SW 1271 (cell line): ENCODE measurements around the gene CCNYL1.
A peak's percentile ranks its signal among the peaks of the same experiment; 100 is the strongest.
"Not testable (repeated sequence)": the region's sequence is repeated elsewhere in the genome, so short reads cannot be mapped to it uniquely, and the experiment has no call there.

Experiments used
- DNase-seq, 2 experiments: peaks; one replicate each; lab custom pipeline; 2025; lab: John Stamatoyannopoulos, UW

CCNYL1 gene

GRCh38 chr2:207697411-207697810 is 14.0 kb upstream of the CCNYL1 start:
- no peak for DNase-seq

GRCh38 chr2:207698301-207698700 is 13.1 kb upstream of the CCNYL1 start:
- DNase-seq: no peak

GRCh38 chr2:207704078-207704477 is 7.4 kb upstream of the CCNYL1 start:
- no peak for DNase-seq

- DNase-seq: no peak
Observed at GRCh38 chr2:207704671-207705070, 6.8 kb upstream of the CCNYL1 start.

- DNase-seq: no peak
Observed at GRCh38 chr2:207706936-207707860, 4.2 kb upstream of the CCNYL1 start.

- peak in 1 of 2 experiments; percentile 27 for DNase-seq
Observed at GRCh38 chr2:207711750-207712530, 500 bp downstream of the CCNYL1 start.

- no peak for DNase-seq
Observed at GRCh38 chr2:207716056-207716455, 4.6 kb downstream of the CCNYL1 start.

- no peak for DNase-seq
Observed at GRCh38 chr2:207718521-207718920, 7.1 kb downstream of the CCNYL1 start.

GRCh38 chr2:207719008-207719407 is 7.6 kb downstream of the CCNYL1 start:
- DNase-seq: no peak

- not testable (repeated sequence) for DNase-seq
Observed at GRCh38 chr2:207719655-207720054, 8.2 kb downstream of the CCNYL1 start.

- no peak for DNase-seq
Observed at GRCh38 chr2:207720517-207721187, 9.2 kb downstream of the CCNYL1 start.

- no peak for DNase-seq
Observed at GRCh38 chr2:207722773-207723424, 11.5 kb downstream of the CCNYL1 start.

- DNase-seq: not testable (repeated sequence)
Observed at GRCh38 chr2:207723425-207723787, 12.0 kb downstream of the CCNYL1 start.

- no peak for DNase-seq
Observed at GRCh38 chr2:207724113-207724512, 12.7 kb downstream of the CCNYL1 start.

- DNase-seq: no peak
Observed at GRCh38 chr2:207725873-207726578, 14.6 kb downstream of the CCNYL1 start.

GRCh38 chr2:207727261-207727660 is 15.8 kb downstream of the CCNYL1 start:
- no peak for DNase-seq

GRCh38 chr2:207729465-207729998 is 18.1 kb downstream of the CCNYL1 start:
- DNase-seq: no peak

- no peak for DNase-seq
Observed at GRCh38 chr2:207731138-207731537, 19.7 kb downstream of the CCNYL1 start.

- DNase-seq: no peak
Observed at GRCh38 chr2:207733597-207734240, 22.3 kb downstream of the CCNYL1 start.

- peak in 1 of 2 experiments; percentile 57 for DNase-seq
Observed at GRCh38 chr2:207734264-207734635, 22.8 kb downstream of the CCNYL1 start.
